Right atrium auricular region (tissue), 2 donors: ENCODE data around the gene INVS. TPM values are rescaled to one million over a fixed set of nuclear protein-coding genes. Genes with fewer than 3 reads are reported as not detected.

ENCODE experiments used
- DNase-seq: peaks from one replicate; pipeline ENCODE4 v3.0.0-alpha.2; 2019; ENCODE audit warnings: low spot score
- H3K27ac ChIP-seq, 2 donors: fragments of 200-600 bp; sonication (generic); 1 replicate in 1 of 2; 2 replicates in 1 of 2; pipeline ENCODE4 v1.5.1; 2016 to 2019
- H3K27me3 ChIP-seq, 2 donors: fragments of 200-600 bp; sonication (generic); one replicate each; pipeline versions ENCODE4 v1.5.1 to v1.6.0; 2017 to 2019
- H3K36me3 ChIP-seq: fragments of 200-600 bp; sonication (generic); one replicate; pipeline ENCODE4 v1.5.1; 2016
- H3K4me1 ChIP-seq, 2 donors: fragments of 200-600 bp; sonication (generic); one replicate each; pipeline versions ENCODE4 v1.5.1 to v1.6.0; 2017 to 2019
- H3K4me3 ChIP-seq, 2 donors: fragments of 200-600 bp; sonication (generic); 1 replicate in 1 of 2; 2 replicates in 1 of 2; pipeline ENCODE4 v1.5.1; 2017 to 2019; ENCODE audit warnings: mild to moderate bottlenecking in 1 of 2, moderate library complexity in 1 of 2
- H3K9me3 ChIP-seq, 2 donors: fragments of 200-600 bp; sonication (generic); one replicate each; pipeline ENCODE4 v1.5.1; 2019
- CTCF ChIP-seq, 2 donors: fragments of 200-600 bp; sonication (generic); IDR thresholded peaks; one replicate each; pipeline ENCODE4 v1.5.1; 2019; ENCODE audit warnings: antibody characterized with exemption in 2 of 2
- total RNA-seq, 2 donors: library from RNA; depleted of rRNA; stranded (reverse); fragments of >200 nt; gene quantifications; one replicate each; pipeline ENCODE4 v1.1.0, GENCODE V29; 2016

Gene INVS, protein sequence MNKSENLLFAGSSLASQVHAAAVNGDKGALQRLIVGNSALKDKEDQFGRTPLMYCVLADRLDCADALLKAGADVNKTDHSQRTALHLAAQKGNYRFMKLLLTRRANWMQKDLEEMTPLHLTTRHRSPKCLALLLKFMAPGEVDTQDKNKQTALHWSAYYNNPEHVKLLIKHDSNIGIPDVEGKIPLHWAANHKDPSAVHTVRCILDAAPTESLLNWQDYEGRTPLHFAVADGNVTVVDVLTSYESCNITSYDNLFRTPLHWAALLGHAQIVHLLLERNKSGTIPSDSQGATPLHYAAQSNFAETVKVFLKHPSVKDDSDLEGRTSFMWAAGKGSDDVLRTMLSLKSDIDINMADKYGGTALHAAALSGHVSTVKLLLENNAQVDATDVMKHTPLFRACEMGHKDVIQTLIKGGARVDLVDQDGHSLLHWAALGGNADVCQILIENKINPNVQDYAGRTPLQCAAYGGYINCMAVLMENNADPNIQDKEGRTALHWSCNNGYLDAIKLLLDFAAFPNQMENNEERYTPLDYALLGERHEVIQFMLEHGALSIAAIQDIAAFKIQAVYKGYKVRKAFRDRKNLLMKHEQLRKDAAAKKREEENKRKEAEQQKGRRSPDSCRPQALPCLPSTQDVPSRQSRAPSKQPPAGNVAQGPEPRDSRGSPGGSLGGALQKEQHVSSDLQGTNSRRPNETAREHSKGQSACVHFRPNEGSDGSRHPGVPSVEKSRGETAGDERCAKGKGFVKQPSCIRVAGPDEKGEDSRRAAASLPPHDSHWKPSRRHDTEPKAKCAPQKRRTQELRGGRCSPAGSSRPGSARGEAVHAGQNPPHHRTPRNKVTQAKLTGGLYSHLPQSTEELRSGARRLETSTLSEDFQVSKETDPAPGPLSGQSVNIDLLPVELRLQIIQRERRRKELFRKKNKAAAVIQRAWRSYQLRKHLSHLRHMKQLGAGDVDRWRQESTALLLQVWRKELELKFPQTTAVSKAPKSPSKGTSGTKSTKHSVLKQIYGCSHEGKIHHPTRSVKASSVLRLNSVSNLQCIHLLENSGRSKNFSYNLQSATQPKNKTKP
- total RNA-seq = 10 to 100 TPM in 1 of 2 donors, 1 to 10 TPM in 1; 7.8 to 10.1 TPM

DNA sequence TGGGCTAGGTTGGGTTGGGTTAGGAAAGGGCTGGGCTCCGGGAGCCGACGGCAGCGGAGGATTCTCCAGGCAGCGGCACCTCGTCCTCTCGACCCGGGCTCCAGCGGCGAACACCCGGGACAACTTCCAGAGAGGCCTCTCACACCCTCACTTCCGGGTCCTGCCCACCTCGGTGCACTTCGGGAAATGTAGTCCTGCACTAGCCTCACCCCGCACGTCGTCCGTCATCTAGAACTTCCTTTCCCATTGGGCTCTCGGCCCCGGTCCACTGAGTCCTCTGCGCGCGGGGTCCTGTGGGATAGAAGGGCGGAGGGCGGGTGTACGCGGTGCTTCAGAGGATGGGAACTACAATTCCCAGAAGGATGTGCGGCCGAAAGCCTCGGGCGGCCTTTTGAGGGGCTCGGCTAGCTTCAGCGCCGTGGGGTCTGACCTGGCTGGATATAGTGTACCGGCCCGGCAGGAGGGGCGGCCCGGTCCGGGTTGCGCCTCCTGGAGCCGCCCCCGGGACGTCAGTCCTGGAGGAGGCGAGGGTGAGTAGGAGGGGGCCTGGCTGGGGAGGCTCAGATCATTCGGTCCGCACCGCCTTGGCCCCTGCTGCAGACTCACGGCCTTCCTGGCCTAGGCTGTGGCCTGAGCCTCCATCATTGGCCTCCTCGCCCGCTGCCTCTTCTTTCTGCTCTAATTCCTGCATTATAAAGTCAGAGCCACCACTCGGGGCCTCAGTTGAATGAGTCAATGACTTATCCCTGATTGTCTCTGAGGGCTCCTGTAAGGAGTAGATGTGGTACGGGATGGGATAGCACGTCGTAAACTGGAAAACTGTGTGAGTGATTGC lies at the start of gene INVS, which contains the start of gene ERP44:
Gene INVS, plus strand, starts transcription at position 357 of the 835 bp plus-strand sequence. CDS start 5,279 bp downstream, outside the sequence.
Gene ERP44, minus strand, starts transcription at position 114 of the 835 bp plus-strand sequence. CDS start 160 bp downstream, outside the sequence.
- no peak for TF ChIP-seq CTCF (IDR thresholded peaks at IDR 0.05)
- DNase-seq = peak; percentile 99
- Histone ChIP-seq H3K36me3 (peaks cover 2% of the 10 kb centered on the region), H3K9me3 (no peaks in the 10 kb centered on the region), H3K27me3 (no peaks in the 10 kb centered on the region), H3K4me1 (peaks cover 0 to 29% of the 10 kb centered on the region in 2 donors), H3K27ac (peak within 1 kb of the TSS; percentile 88 to 93), H3K4me3 (peak within 1 kb of the TSS; percentile 80 to 98)

- Histone ChIP-seq H3K9me3 (no peaks in the 10 kb centered on the region), H3K36me3 (no peaks in the 10 kb centered on the region), H3K27ac (no peak overlapping the region), H3K4me3 (no peak overlapping the region), H3K27me3 (no peaks in the 10 kb centered on the region), H3K4me1 (no peaks in the 10 kb centered on the region)
- no peak for TF ChIP-seq CTCF (IDR thresholded peaks at IDR 0.05)
- DNase-seq = no peak
Measured at GRCh38 chr9:100049551-100049950, 49.5 kb upstream of the INVS start.

GRCh38 chr9:100052375-100052774 lies 46.7 kb upstream of the INVS start:
- H3K4me1 ChIP-seq = no peaks in the 10 kb centered on the region
- no peak overlapping the region for H3K4me3 ChIP-seq
- H3K36me3 ChIP-seq = no peaks in the 10 kb centered on the region
- H3K27me3 ChIP-seq = no peaks in the 10 kb centered on the region
- no peaks in the 10 kb centered on the region for H3K9me3 ChIP-seq
- DNase-seq = no peak
- H3K27ac ChIP-seq = no peak overlapping the region
- TF ChIP-seq CTCF (IDR thresholded peaks at IDR 0.05) = no peak

DNA sequence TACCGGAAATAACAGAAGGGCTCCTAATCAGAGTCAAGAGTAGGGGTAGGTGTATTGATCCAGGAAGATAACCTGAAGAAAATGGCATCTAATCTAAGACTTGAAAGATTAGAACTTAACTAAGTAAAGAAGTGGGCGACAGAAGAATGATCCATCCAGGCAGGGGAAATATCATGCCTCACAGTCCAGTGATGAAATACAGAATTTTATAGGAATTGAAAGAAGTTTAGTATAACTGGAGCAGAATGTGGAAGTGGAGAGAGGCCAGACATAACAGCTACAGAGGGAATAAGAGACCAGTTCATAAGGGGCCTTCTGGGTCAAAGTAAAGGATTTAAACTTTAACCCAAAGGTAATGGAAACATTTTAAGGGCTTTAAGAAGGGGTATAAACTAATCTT lies 42.5 kb upstream of the INVS start:
- TF ChIP-seq CTCF (IDR thresholded peaks at IDR 0.05) = no peak
- no peaks in the 10 kb centered on the region for H3K27me3 ChIP-seq
- H3K36me3 ChIP-seq = no peaks in the 10 kb centered on the region
- H3K27ac ChIP-seq = no peak overlapping the region
- no peak overlapping the region for H3K4me3 ChIP-seq
- no peak for DNase-seq
- H3K4me1 ChIP-seq = no peaks in the 10 kb centered on the region
- H3K9me3 ChIP-seq = no peaks in the 10 kb centered on the region

DNA sequence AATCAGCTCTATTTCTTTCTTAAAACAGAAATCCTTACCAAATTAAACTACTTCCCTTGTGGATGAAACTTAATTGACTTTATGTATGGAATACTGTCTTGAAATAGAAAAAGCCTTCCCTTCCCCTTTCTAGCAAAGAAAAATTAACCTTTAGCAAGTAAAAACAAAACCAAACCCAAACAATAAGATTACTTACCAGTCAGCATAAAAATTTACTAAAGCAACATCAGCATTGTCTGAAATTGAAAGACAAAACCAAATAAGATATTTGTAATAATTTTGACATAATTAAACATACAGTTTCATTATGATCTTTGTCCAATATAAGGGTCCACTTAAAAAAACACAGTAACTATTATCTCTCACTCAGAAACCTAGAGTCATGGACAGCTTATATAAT lies 41.4 kb upstream of the INVS start:
- H3K36me3 ChIP-seq = no peaks in the 10 kb centered on the region
- H3K4me3 ChIP-seq = no peak overlapping the region
- no peaks in the 10 kb centered on the region for H3K4me1 ChIP-seq
- no peak for DNase-seq
- no peaks in the 10 kb centered on the region for H3K27me3 ChIP-seq
- H3K27ac ChIP-seq = no peak overlapping the region
- no peak for TF ChIP-seq CTCF (IDR thresholded peaks at IDR 0.05)
- no peaks in the 10 kb centered on the region for H3K9me3 ChIP-seq
